Esophagus muscularis mucosa (tissue), 4 donors: ENCODE data around the gene CCL7.

Experiments used
- CTCF ChIP-seq, 3 experiments: fragments of 200-600 bp in 2 of 3; fragments of 450-650 bp in 1 of 3; sonication (generic) in 2 of 3; IDR thresholded peaks; one replicate each; pipeline ENCODE4 v1.5.1; 2017 to 2019; ENCODE audit warnings: antibody characterized with exemption in 3 of 3, mild to moderate bottlenecking in 2 of 3, moderate library complexity in 1 of 3
- EP300 ChIP-seq: sonication (generic); formaldehyde crosslinking; IDR thresholded peaks from one replicate; pipeline ENCODE4 v1.6.1; 2017; ENCODE audit warnings: antibody characterized with exemption
- POLR2A ChIP-seq: fragments of 450-650 bp; IDR thresholded peaks from one replicate; pipeline ENCODE4 v1.6.1; 2017; ENCODE audit warnings: antibody characterized with exemption, moderate library complexity, mild to moderate bottlenecking, low read depth
- POLR2AphosphoS5 ChIP-seq, 2 donors: sonication (generic); formaldehyde crosslinking; IDR thresholded peaks; one replicate each; pipeline ENCODE4 v1.6.1; 2017; ENCODE audit warnings: antibody characterized with exemption in 2 of 2

- no peak for TF ChIP-seq POLR2AphosphoS5 (IDR thresholded peaks at IDR 0.05)
- no peak for TF ChIP-seq CTCF (IDR thresholded peaks at IDR 0.05)
- TF ChIP-seq POLR2A = no peak
- no peak for TF ChIP-seq EP300
Measured at GRCh38 chr17:34302636-34303035, 32.6 kb downstream of the CCL7 start.
